K562 (cell line): ENCODE results near the gene CSRNP2. TPM values are rescaled to one million over a fixed set of nuclear protein-coding genes. Genes with fewer than 3 reads are reported as not detected.

Experiments
- ATAC-seq: fragments of 200-7000 bp; cut with Tn5 transposase; 3 replicates; pipeline ENCODE4 v1.9.1; 2020; ENCODE audit warnings: moderate library complexity
- BruUV-seq: library from RNA; stranded (reverse); fragments of 400-500 nt; replicated peaks from 2 replicates; lab custom pipeline; 2021; lab: Mats Ljungman, UMichigan
- CTCF ChIA-PET: fragments of 300-600 bp; formaldehyde crosslinking; extraction: SDS; loops from one replicate; lab custom pipeline; 2021; ENCODE audit warnings: low intra/inter-chr PET ratio; lab: Yijun Ruan, JAX
- POLR2A ChIA-PET: fragments of 300-600, 350-650 bp; sonication (Branson Sonifier 250); formaldehyde crosslinking; extraction: SDS; loops from one replicate; lab custom pipeline; 2021; ENCODE audit warnings: antibody characterized with exemption, inconsistent platforms; lab: Yijun Ruan, JAX
- DNase-seq, 4 experiments: peaks; one replicate each; pipeline versions ENCODE4 v3.0.0 to v3.0.0-alpha.2; 2011 to 2018; ENCODE audit warnings: low spot score in 3 of 4, mixed read lengths in 3 of 4; ENCODE audit errors: extremely low read depth in 1 of 4
- FAIRE-seq: peaks from 2 replicates; lab custom pipeline; 2011; peaks lifted over from hg19 to GRCh38; lab: Jason Lieb, UNC
- H2AFZ ChIP-seq: 2 replicates; pipeline ENCODE4 v1.6.0; 2011; ENCODE audit warnings: low read depth, low read length, control low read depth, inconsistent platforms
- H3K27ac ChIP-seq: fragments of 200-600 bp; 3 replicates; pipeline ENCODE4 v1.8.0; 2011; ENCODE audit warnings: low read depth, mild to moderate bottlenecking, control low read depth, inconsistent platforms, low read length, moderate library complexity, mixed read lengths; ENCODE audit errors: extremely low read depth
- H3K27me3 ChIP-seq, 2 experiments: fragments of 300-600 bp in 1 of 2; 2 replicates in 1 of 2; 3 replicates in 1 of 2; pipeline versions ENCODE4 v1.6.0 to v1.8.0; 2011; ENCODE audit warnings: inconsistent platforms in 2 of 2, low read length in 2 of 2, mild to moderate bottlenecking in 1 of 2, mixed read lengths in 1 of 2, moderate library complexity in 1 of 2; ENCODE audit not compliant: control insufficient read depth in 2 of 2, insufficient read depth in 2 of 2
- H3K36me3 ChIP-seq: fragments of 300-600 bp; 3 replicates; pipeline ENCODE4 v1.8.0; 2011; ENCODE audit warnings: mild to moderate bottlenecking, low read length, inconsistent platforms; ENCODE audit not compliant: control insufficient read depth, insufficient read depth
- H3K4me1 ChIP-seq, 2 experiments: fragments of 200-600 bp in 1 of 2; replicated peaks in 1 of 2; 2 replicates in 1 of 2; 3 replicates in 1 of 2; pipeline versions ENCODE4 v1.5.1 to v1.8.0; 2011; ENCODE audit warnings: inconsistent platforms in 2 of 2, low read length in 2 of 2, mild to moderate bottlenecking in 1 of 2, mixed read lengths in 1 of 2, moderate library complexity in 1 of 2; ENCODE audit not compliant: control insufficient read depth in 2 of 2, insufficient read depth in 2 of 2
- H3K4me2 ChIP-seq: 2 replicates; pipeline ENCODE4 v1.6.1; 2011; ENCODE audit warnings: low read length, control low read depth, inconsistent platforms, mixed read lengths; ENCODE audit not compliant: insufficient read depth
- H3K4me3 ChIP-seq: fragments of 200-600 bp; sonication (generic), shearing (Covaris generic); 2 replicates; pipeline ENCODE4 v1.5.1; 2016; ENCODE audit warnings: control low read depth, inconsistent platforms
- H3K79me2 ChIP-seq: fragments of 200-600 bp; 3 replicates; pipeline ENCODE4 v1.8.0; 2011; ENCODE audit warnings: low read length, inconsistent platforms; ENCODE audit not compliant: control insufficient read depth, insufficient read depth
- H3K9ac ChIP-seq, 2 experiments: 2 replicates each; pipeline versions ENCODE4 v1.6.0 to v1.6.1; 2011; ENCODE audit warnings: low read depth in 2 of 2, low read length in 2 of 2, control low read depth in 1 of 2, inconsistent platforms in 1 of 2, mild to moderate bottlenecking in 1 of 2, mixed read lengths in 1 of 2; ENCODE audit not compliant: insufficient read depth in 1 of 2
- H3K9me1 ChIP-seq: one replicate; pipeline ENCODE4 v1.6.0; 2011; ENCODE audit warnings: inconsistent platforms, mild to moderate bottlenecking, low read length, moderate library complexity; ENCODE audit not compliant: control insufficient read depth, insufficient read depth
- H3K9me3 ChIP-seq: replicated peaks from 2 replicates; pipeline ENCODE4 v1.5.1; 2011; ENCODE audit warnings: low read depth, low read length, inconsistent platforms; ENCODE audit not compliant: control insufficient read depth, insufficient read depth
- H4K20me1 ChIP-seq: replicated peaks from 2 replicates; pipeline ENCODE4 v1.6.1; 2011; ENCODE audit warnings: low read length, inconsistent platforms, mixed read lengths; ENCODE audit not compliant: control insufficient read depth, insufficient read depth
- BMI1 ChIP-seq: fragments of 150-350 bp; IDR thresholded peaks from 2 replicates; pipeline ENCODE4 v1.6.1; 2014; ENCODE audit warnings: low read length
- DACH1 ChIP-seq: fragments of 450-650 bp; IDR thresholded peaks from 2 replicates; pipeline ENCODE4 v1.6.1; 2018; ENCODE audit not compliant: partially characterized antibody
- DMBX1 ChIP-seq: fragments of 250-450 bp; sonication (Bioruptor Pico); IDR thresholded peaks from 2 replicates; pipeline ENCODE4 v1.8.0; 2022; ENCODE audit warnings: inconsistent platforms, mild to moderate bottlenecking, moderate library complexity, borderline replicate concordance
- HDAC3 ChIP-seq: fragments of 450-650 bp; IDR thresholded peaks from 2 replicates; pipeline ENCODE4 v1.6.1; 2018; ENCODE audit warnings: borderline replicate concordance, mild to moderate bottlenecking, moderate library complexity; ENCODE audit not compliant: partially characterized antibody
- HIVEP1 ChIP-seq: fragments of 250-450 bp; sonication (Bioruptor Pico); IDR thresholded peaks from 2 replicates; pipeline ENCODE4 v1.4.0; 2020; ENCODE audit warnings: mild to moderate bottlenecking
- KAT7 ChIP-seq: sonication (generic); formaldehyde crosslinking; IDR thresholded peaks from 2 replicates; pipeline ENCODE4 v1.8.0; 2022; ENCODE audit warnings: missing genetic modification reagents, mild to moderate bottlenecking, borderline replicate concordance
- NONO ChIP-seq, 2 experiments: fragments of 200-400 bp in 1 of 2; fragments of 450-650 bp in 1 of 2; formaldehyde crosslinking in 1 of 2; IDR thresholded peaks; 2 replicates each; pipeline ENCODE4 v1.6.1; 2017; ENCODE audit warnings: low read depth in 2 of 2, mild to moderate bottlenecking in 2 of 2, moderate library complexity in 2 of 2, low read length in 1 of 2
- SAP30 ChIP-seq: fragments of 200-600 bp; sonication (generic); IDR thresholded peaks from 2 replicates; pipeline ENCODE4 v1.6.1; 2012; ENCODE audit warnings: borderline replicate concordance, low read depth, mild to moderate bottlenecking, moderate library complexity, low read length, control low read depth, inconsistent platforms; ENCODE audit not compliant: insufficient read depth, poor library complexity, severe bottlenecking
- STAT6 ChIP-seq: sonication (generic); formaldehyde crosslinking; IDR thresholded peaks from 2 replicates; pipeline ENCODE4 v1.8.1; 2023; ENCODE audit warnings: mild to moderate bottlenecking, missing genetic modification reagents
- TBL1XR1 ChIP-seq, 2 experiments: IDR thresholded peaks; 2 replicates each; pipeline ENCODE4 v1.6.1; 2012; ENCODE audit warnings: improper control_type of control experiment in 2 of 2, low read length in 2 of 2, mild to moderate bottlenecking in 1 of 2
- U2AF2 ChIP-seq: fragments of 200-400 bp; formaldehyde crosslinking; optimal IDR thresholded peaks from 2 replicates; pipeline ENCODE3; 2017; ENCODE audit warnings: low read depth, mild to moderate bottlenecking, low read length
- XRCC4 ChIP-seq: IDR thresholded peaks from one replicate; pipeline ENCODE4 v1.6.1; 2011; ENCODE audit not compliant: insufficient read depth, insufficient read length; ENCODE audit errors: extremely low read depth
- ZNF274 ChIP-seq: IDR thresholded peaks from 2 replicates; pipeline ENCODE4 v1.6.1; 2011; ENCODE audit warnings: low read depth, mild to moderate bottlenecking, low read length, moderate library complexity, borderline replicate concordance
- ZNF668 ChIP-seq: fragments of 250-450 bp; sonication (Bioruptor Pico); IDR thresholded peaks from 2 replicates; pipeline ENCODE4 v1.8.0; 2022; ENCODE audit warnings: mild to moderate bottlenecking, inconsistent platforms
- ZNF696 ChIP-seq: fragments of 250-450 bp; sonication (Bioruptor Pico); conservative IDR thresholded peaks from 2 replicates; pipeline ENCODE4 v1.4.0; 2020; ENCODE audit warnings: mild to moderate bottlenecking, moderate library complexity
- WGBS: fragments of 100-300 bp; shearing (Covaris generic); methylation state at CpG from one replicate; pipeline ENCODE4 v1.1.6; 2016; ENCODE audit warnings: low coverage, mixed read lengths; ENCODE audit not compliant: insufficient coverage; ENCODE audit errors: missing lambda C conversion rate; 5-methylcytosine and 5-hydroxymethylcytosine counted together
- in situ Hi-C: fragments of 300-500 bp; cut with MboI; formaldehyde crosslinking; loops from 4 replicates; pipeline ENCODE4 v1.15.0; 2018; ENCODE audit warnings: inconsistent platforms, mixed read lengths
- intact Hi-C: fragments of 100-400 bp; cut with micrococcal nuclease; formaldehyde crosslinking; loops from 2 replicates; pipeline ENCODE4 v1.14.2; 2022
- polyA plus RNA-seq, 8 experiments: library from polyadenylated mRNA; depleted of rRNA in 4 of 8; stranded (reverse) in 5 of 8; unstranded in 3 of 8; fragments of >200 nt; fragmentation: Nextera tagmentation in 2 of 8; fragmentation: Illumina TruSeq in 1 of 8; extraction: Ambion mirVana in 2 of 8; extraction: Trizol in 1 of 8; gene quantifications; 2 replicates each; pipeline versions ENCODE4 v1.2.1 to v1.2.3, GENCODE V29; 2011 to 2014; ENCODE audit warnings: inconsistent platforms in 1 of 8, missing spikeins in 1 of 8
- total RNA-seq, 7 experiments: library from RNA; depleted of rRNA in 6 of 7; stranded (reverse); fragments of >200 nt in 6 of 7; fragmentation: Illumina TruSeq in 2 of 7; extraction: Trizol in 2 of 7; gene quantifications; 2 replicates each; pipeline versions ENCODE4 v1.2.1 to v1.2.3, GENCODE V29; 2011 to 2021; ENCODE audit warnings: low replicate concordance in 1 of 7
- TF ChIP-seq, protein P1 (sequence below): fragments of 450-650 bp; IDR thresholded peaks from one replicate; pipeline ENCODE4 v1.6.1; 2018; ENCODE audit warnings: mild to moderate bottlenecking, moderate library complexity; ENCODE audit not compliant: partially characterized antibody
- TF ChIP-seq, protein P2 (sequence below): fragments of 450-650 bp; IDR thresholded peaks from 2 replicates; pipeline ENCODE4 v1.6.1; 2016; ENCODE audit warnings: low read depth, mild to moderate bottlenecking, moderate library complexity

The CSRNP2 gene
- total and polyA plus RNA-seq, 9 of the 15 experiments (the other 6 are each of a cell fraction or from before 2014, with no cell fraction given): 1.6 to 13.9 (median 5.9) TPM

GRCh38 chr12:51132693-51133092, 49.3 kb upstream of the CSRNP2 start:
- no peaks in the 10 kb centered on the region for H3K9me1 ChIP-seq
- no peaks in the 10 kb centered on the region for H3K9me3 ChIP-seq
- no peak overlapping the region for H3K27ac ChIP-seq
- 68% methylated on average over 5 of the region's 5 CpGs for WGBS
- no peak overlapping the region for H2AFZ ChIP-seq
- ChIA-PET CTCF (no interaction called here), POLR2A (interaction anchor here (0.9 kb wide), 1 partner anchor 39 kb away, joined by 5 read pairs; no protein-coding TSS in a partner anchor)
- no peaks in the 10 kb centered on the region for H3K27me3 ChIP-seq
- intact Hi-C loops: no loop called here
- H3K4me2 ChIP-seq: no peak overlapping the region
- H3K4me3 ChIP-seq: no peak overlapping the region
- peak overlapping the region in 1 of 2 experiments; percentile 63; a peak in 1 of 4 replicates for H3K9ac ChIP-seq
- no peaks in the 10 kb centered on the region for H4K20me1 ChIP-seq
- H3K36me3 ChIP-seq: peaks cover 3% of the 10 kb centered on the region; the same call in 1 of the 3 replicates
- no TSS peak for BruUV-seq
- ATAC-seq: no peak; the same call in 2 of the 3 replicates
- DNase-seq: no peak
- H3K79me2 ChIP-seq: no peaks in the 10 kb centered on the region
- no peak for FAIRE-seq
- no peaks in the 10 kb centered on the region for H3K4me1 ChIP-seq
- in situ Hi-C loops: no loop called here
- TF ChIP-seq, protein P1, sequence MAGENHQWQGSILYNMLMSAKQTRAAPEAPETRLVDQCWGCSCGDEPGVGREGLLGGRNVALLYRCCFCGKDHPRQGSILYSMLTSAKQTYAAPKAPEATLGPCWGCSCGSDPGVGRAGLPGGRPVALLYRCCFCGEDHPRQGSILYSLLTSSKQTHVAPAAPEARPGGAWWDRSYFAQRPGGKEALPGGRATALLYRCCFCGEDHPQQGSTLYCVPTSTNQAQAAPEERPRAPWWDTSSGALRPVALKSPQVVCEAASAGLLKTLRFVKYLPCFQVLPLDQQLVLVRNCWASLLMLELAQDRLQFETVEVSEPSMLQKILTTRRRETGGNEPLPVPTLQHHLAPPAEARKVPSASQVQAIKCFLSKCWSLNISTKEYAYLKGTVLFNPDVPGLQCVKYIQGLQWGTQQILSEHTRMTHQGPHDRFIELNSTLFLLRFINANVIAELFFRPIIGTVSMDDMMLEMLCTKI: no peak
- no peak for TF ChIP-seq NONO (IDR thresholded peaks at IDR 0.05; ENCODE audit: low read depth in 2 of 2, low read length in 1 of 2)
- TF ChIP-seq DMBX1 (CRISPR knock-in tag): no peak
- no peak for TF ChIP-seq KAT7
- TF ChIP-seq HIVEP1 (CRISPR knock-in tag): no peak
- no peak for TF ChIP-seq U2AF2
- no peak for TF ChIP-seq BMI1
- TF ChIP-seq SAP30: no peak
- no peak for TF ChIP-seq HDAC3
- no peak for TF ChIP-seq STAT6 (CRISPR knock-in tag)
- no peak for TF ChIP-seq ZNF668 (CRISPR knock-in tag)
- TF ChIP-seq TBL1XR1 (IDR thresholded peaks at IDR 0.05; ENCODE audit: low read length in 2 of 2): no peak
- TF ChIP-seq, protein P2, sequence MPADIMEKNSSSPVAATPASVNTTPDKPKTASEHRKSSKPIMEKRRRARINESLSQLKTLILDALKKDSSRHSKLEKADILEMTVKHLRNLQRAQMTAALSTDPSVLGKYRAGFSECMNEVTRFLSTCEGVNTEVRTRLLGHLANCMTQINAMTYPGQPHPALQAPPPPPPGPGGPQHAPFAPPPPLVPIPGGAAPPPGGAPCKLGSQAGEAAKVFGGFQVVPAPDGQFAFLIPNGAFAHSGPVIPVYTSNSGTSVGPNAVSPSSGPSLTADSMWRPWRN: no peak
- TF ChIP-seq DACH1: no peak
- TF ChIP-seq ZNF274: no peak
- no peak for TF ChIP-seq ZNF696 (CRISPR knock-in tag)
- no peak for TF ChIP-seq XRCC4
